HepG2 (cell line): Measurements from ENCODE around the gene DDTL. TPM values are rescaled to one million over a fixed set of nuclear protein-coding genes. Genes with fewer than 3 reads are reported as not detected.

Experiments
- CBX1 ChIP-seq: IDR thresholded peaks from one replicate; pipeline ENCODE4 v1.6.1; 2016; ENCODE audit warnings: antibody characterized with exemption, low read depth
- CBX5 ChIP-seq: sonication (generic); formaldehyde crosslinking; IDR thresholded peaks from 2 replicates; pipeline ENCODE4 v1.4.0; 2020; ENCODE audit warnings: missing genetic modification reagents, borderline replicate concordance
- CENPX ChIP-seq: sonication (generic); formaldehyde crosslinking; IDR thresholded peaks from 2 replicates; pipeline ENCODE4 v1.9.0; 2021; ENCODE audit warnings: mild to moderate bottlenecking, missing genetic modification reagents, moderate library complexity
- DMTF1 ChIP-seq: sonication (generic); formaldehyde crosslinking; IDR thresholded peaks from 2 replicates; pipeline ENCODE4 v1.4.0; 2020; ENCODE audit warnings: mild to moderate bottlenecking, missing genetic modification reagents
- E2F1 ChIP-seq: sonication (generic); formaldehyde crosslinking; IDR thresholded peaks from 2 replicates; pipeline ENCODE4 v1.5.0; 2020; ENCODE audit warnings: missing genetic modification reagents
- KLF12 ChIP-seq: sonication (generic); formaldehyde crosslinking; IDR thresholded peaks from 2 replicates; pipeline ENCODE4 v1.4.0; 2020; ENCODE audit warnings: missing genetic modification reagents, borderline replicate concordance
- LRRFIP1 ChIP-seq: sonication (generic); formaldehyde crosslinking; conservative IDR thresholded peaks from 2 replicates; pipeline ENCODE4 v1.4.0; 2020; ENCODE audit warnings: missing genetic modification reagents
- POLR2G ChIP-seq: fragments of 200-400 bp; formaldehyde crosslinking; IDR thresholded peaks from 2 replicates; pipeline ENCODE4 v1.6.1; 2018; ENCODE audit warnings: mild to moderate bottlenecking, low read depth, low read length, moderate library complexity
- RNF2 ChIP-seq: fragments of 450-650 bp; conservative IDR thresholded peaks from 2 replicates; pipeline ENCODE4 v1.6.1; 2016; ENCODE audit warnings: low read depth
- SOX13 ChIP-seq, 3 experiments: fragments of 450-650 bp in 1 of 3; sonication (generic) in 1 of 3; formaldehyde crosslinking in 1 of 3; IDR thresholded peaks in 2 of 3; conservative IDR thresholded peaks in 1 of 3; 2 replicates each; pipeline versions ENCODE4 v1.5.0 to v1.6.1; 2016 to 2020; ENCODE audit warnings: antibody characterized with exemption in 1 of 3, mild to moderate bottlenecking in 1 of 3, missing compliant biosample characterization in 1 of 3, missing genetic modification reagents in 1 of 3, moderate library complexity in 1 of 3
- ZFP36L2 ChIP-seq: sonication (generic); formaldehyde crosslinking; IDR thresholded peaks from 2 replicates; pipeline ENCODE4 v1.4.0; 2020; ENCODE audit warnings: missing genetic modification reagents
- ZNF12 ChIP-seq: sonication (generic); formaldehyde crosslinking; IDR thresholded peaks from 2 replicates; pipeline ENCODE4 v1.5.0; 2020; ENCODE audit warnings: missing genetic modification reagents
- ZNF281 ChIP-seq: sonication (generic); formaldehyde crosslinking; IDR thresholded peaks from 2 replicates; pipeline ENCODE4 v1.4.0; 2020; ENCODE audit warnings: missing genetic modification reagents, borderline replicate concordance
- ZNF350 ChIP-seq: sonication (generic); formaldehyde crosslinking; IDR thresholded peaks from 2 replicates; pipeline ENCODE4 v1.4.0; 2020; ENCODE audit warnings: mild to moderate bottlenecking, low read depth, missing genetic modification reagents, borderline replicate concordance
- ZNF460 ChIP-seq: sonication (generic); formaldehyde crosslinking; IDR thresholded peaks from 2 replicates; pipeline ENCODE4 v1.5.1; 2020; ENCODE audit warnings: missing genetic modification reagents, mild to moderate bottlenecking, borderline replicate concordance
- ZNF639 ChIP-seq: conservative IDR thresholded peaks from 2 replicates; pipeline ENCODE4 v1.6.1; 2018; ENCODE audit warnings: missing genetic modification reagents
- ZNF644 ChIP-seq: IDR thresholded peaks from 2 replicates; pipeline ENCODE4 v1.6.1; 2016; ENCODE audit warnings: low read depth
- ZNF768 ChIP-seq: sonication (generic); formaldehyde crosslinking; IDR thresholded peaks from 2 replicates; pipeline ENCODE4 v1.4.0; 2020; ENCODE audit warnings: missing genetic modification reagents
- polyA plus RNA-seq, 8 experiments: library from polyadenylated mRNA; depleted of rRNA in 3 of 8; stranded (reverse) in 7 of 8; unstranded in 1 of 8; fragments of >200 nt; fragmentation: Illumina TruSeq in 4 of 8; extraction: Trizol in 4 of 8; gene quantifications; 2 replicates each; pipeline versions ENCODE4 v1.2.1 to v1.2.3, GENCODE V29; 2011 to 2016; ENCODE audit warnings: low read depth in 4 of 8, missing spikeins in 1 of 8, mixed read lengths in 1 of 8; ENCODE audit not compliant: insufficient read depth in 1 of 8
- total RNA-seq, 5 experiments: library from RNA; depleted of rRNA; stranded (reverse); fragments of >200 nt; fragmentation: Illumina TruSeq; extraction: Trizol; gene quantifications; 2 replicates each; pipeline ENCODE4 v1.2.3, GENCODE V29; 2016; ENCODE audit warnings: low read depth in 1 of 5

The DDTL gene
- total and polyA plus RNA-seq, 2 of the 13 experiments (the other 11 are each of a cell fraction or from before 2014, with no cell fraction given) = 0.31 TPM; not detected in 1

GRCh38 chr22:24009227-24010017 lies 42.7 kb downstream of the DDTL start (continued):
- TF ChIP-seq ZFP36L2 (no peak), CBX5 (CRISPR knock-in tag) (no peak), ZNF644 (no peak), E2F1 (no peak), ZNF460 (CRISPR knock-in tag) (no peak), ZNF350 (CRISPR knock-in tag) (no peak), ZNF768 (CRISPR knock-in tag) (no peak), RNF2 (no peak), KLF12 (CRISPR knock-in tag) (no peak), ZNF281 (no peak; the same call in 1 of the 2 replicates), SOX13 (IDR thresholded peaks at IDR 0.05) (peak; percentile 98), SOX13 (CRISPR knock-in tag; conservative IDR thresholded peaks at IDR 0.05 in 1 of 2, IDR thresholded peaks at IDR 0.05 in 1 of 2) (peak in 1 of 2 experiments; percentile 99; a peak in 2 of 4 replicates), ZNF12 (CRISPR knock-in tag) (no peak; the same call in 1 of the 2 replicates), CENPX (CRISPR knock-in tag) (no peak), DMTF1 (CRISPR knock-in tag) (no peak), LRRFIP1 (CRISPR knock-in tag) (no peak), ZNF639 (CRISPR knock-in tag) (no peak; the same call in 1 of the 2 replicates), CBX1 (no peak), POLR2G (peak; percentile 70)
